GM23338 (cell line): ENCODE results near the gene RNF121. TPM values are rescaled to one million over a fixed set of nuclear protein-coding genes. Genes with fewer than 3 reads are reported as not detected.

Experiments
- ATAC-seq: fragments of 200-7000 bp; cut with Tn5 transposase; 3 replicates; pipeline ENCODE4 v1.9.1; 2020
- DNase-seq: peaks from one replicate; pipeline ENCODE4 v3.0.0-alpha.2; 2015; ENCODE audit warnings: low spot score
- H2AFZ ChIP-seq: fragments of 200-600 bp; sonication (generic); 2 replicates; pipeline ENCODE4 v1.8.0; 2016; ENCODE audit warnings: antibody characterized with exemption, mild to moderate bottlenecking, moderate library complexity
- H3F3A ChIP-seq: fragments of 200-600 bp; sonication (generic); replicated peaks from 2 replicates; pipeline ENCODE4 v1.8.0; 2017; ENCODE audit warnings: antibody characterized with exemption, mixed run types, low read depth
- H3K27ac ChIP-seq: fragments of 200-600 bp; sonication (generic); 2 replicates; pipeline ENCODE4 v1.6.1; 2016; ENCODE audit warnings: low read depth
- H3K27me3 ChIP-seq: fragments of 200-600 bp; sonication (generic); 2 replicates; pipeline ENCODE4 v1.8.0; 2016; ENCODE audit warnings: mild to moderate bottlenecking, mixed run types, moderate library complexity; ENCODE audit not compliant: insufficient read depth
- H3K36me3 ChIP-seq: fragments of 200-600 bp; sonication (generic); 2 replicates; pipeline ENCODE4 v1.8.0; 2016; ENCODE audit warnings: mild to moderate bottlenecking; ENCODE audit not compliant: insufficient read depth
- H3K4me1 ChIP-seq: fragments of 200-600 bp; sonication (generic); 2 replicates; pipeline ENCODE4 v1.8.0; 2016; ENCODE audit warnings: mild to moderate bottlenecking, moderate library complexity; ENCODE audit not compliant: insufficient read depth
- H3K4me2 ChIP-seq: fragments of 200-600 bp; sonication (generic); 2 replicates; pipeline ENCODE4 v1.7.1; 2017; ENCODE audit warnings: mixed run types
- H3K4me3 ChIP-seq: fragments of 200-600 bp; sonication (generic); 2 replicates; pipeline ENCODE4 v1.6.1; 2016; ENCODE audit warnings: mixed run types
- H3K79me2 ChIP-seq: fragments of 200-600 bp; sonication (generic); replicated peaks from 2 replicates; pipeline ENCODE4 v1.8.0; 2017; ENCODE audit warnings: mild to moderate bottlenecking; ENCODE audit not compliant: insufficient read depth
- H3K9me2 ChIP-seq: fragments of 200-600 bp; sonication (generic); 2 replicates; pipeline ENCODE4 v1.8.0; 2017; ENCODE audit not compliant: insufficient read depth
- H4K20me1 ChIP-seq: fragments of 200-600 bp; sonication (generic); replicated peaks from 2 replicates; pipeline ENCODE4 v1.8.0; 2017; ENCODE audit warnings: mild to moderate bottlenecking; ENCODE audit not compliant: insufficient read depth
- H3K27ac Mint-ChIP-seq: 2 replicates; pipeline ENCODE4 v1.8.0; 2020; ENCODE audit warnings: inconsistent platforms, mild to moderate bottlenecking, moderate library complexity, mixed read lengths
- H3K27me3 Mint-ChIP-seq: 3 replicates; pipeline ENCODE4 v1.8.0; 2022; ENCODE audit warnings: low read depth, mild to moderate bottlenecking, moderate library complexity, mixed read lengths, inconsistent platforms; ENCODE audit not compliant: insufficient read depth, poor library complexity
- H3K36me3 Mint-ChIP-seq: 3 replicates; pipeline ENCODE4 v1.8.0; 2021; ENCODE audit warnings: low read depth, mild to moderate bottlenecking, inconsistent platforms, moderate library complexity, mixed read lengths
- H3K4me1 Mint-ChIP-seq: 3 replicates; pipeline ENCODE4 v1.8.0; 2020; ENCODE audit warnings: mild to moderate bottlenecking, inconsistent platforms, mixed read lengths
- H3K4me3 Mint-ChIP-seq: 3 replicates; pipeline ENCODE4 v1.8.0; 2021; ENCODE audit warnings: moderate library complexity, mild to moderate bottlenecking, inconsistent platforms, mixed read lengths
- H3K9me3 Mint-ChIP-seq: 3 replicates; pipeline ENCODE4 v1.8.0; 2020; ENCODE audit warnings: moderate library complexity, mild to moderate bottlenecking, inconsistent platforms, mixed read lengths
- CREB1 ChIP-seq: fragments of 250-450 bp; sonication (Bioruptor Pico); IDR thresholded peaks from 2 replicates; pipeline ENCODE4 v1.5.0; 2020; ENCODE audit warnings: low read depth, mild to moderate bottlenecking, moderate library complexity
- ETS1 ChIP-seq: IDR thresholded peaks from 2 replicates; pipeline ENCODE4 v1.6.1; 2016; ENCODE audit warnings: antibody characterized with exemption
- EZH2 ChIP-seq: fragments of 200-600 bp; sonication (generic); IDR thresholded peaks from one replicate; pipeline ENCODE4 v1.8.0; 2017; ENCODE audit warnings: antibody characterized with exemption, mild to moderate bottlenecking, low read depth; ENCODE audit not compliant: unreplicated experiment
- POLR2AphosphoS5 ChIP-seq: IDR thresholded peaks from 2 replicates; pipeline ENCODE4 v1.6.1; 2016; ENCODE audit warnings: antibody characterized with exemption, low read depth
- REST ChIP-seq: IDR thresholded peaks from one replicate; pipeline ENCODE4 v1.6.1; 2018; ENCODE audit warnings: antibody characterized with exemption; ENCODE audit not compliant: unreplicated experiment
- STAT1 ChIP-seq: IDR thresholded peaks from one replicate; pipeline ENCODE4 v1.6.1; 2016; ENCODE audit warnings: antibody characterized with exemption; ENCODE audit not compliant: unreplicated experiment
- ZNF114 ChIP-seq: fragments of 250-450 bp; sonication (Bioruptor Pico); IDR thresholded peaks from 2 replicates; pipeline ENCODE4 v1.5.0; 2020; ENCODE audit warnings: mild to moderate bottlenecking, moderate library complexity
- ZNF462 ChIP-seq: fragments of 250-450 bp; sonication (Bioruptor Pico); IDR thresholded peaks from 2 replicates; pipeline ENCODE4 v1.5.0; 2020; ENCODE audit warnings: mild to moderate bottlenecking, moderate library complexity
- polyA plus RNA-seq: library from polyadenylated mRNA; unstranded; fragments of >200 nt; fragmentation: Nextera tagmentation; extraction: Ambion mirVana; gene quantifications from 2 replicates; pipeline ENCODE4 v1.2.1, GENCODE V29; 2016
- total RNA-seq: library from RNA; depleted of rRNA; stranded (reverse); fragments of >200 nt; shearing (Covaris generic); gene quantifications from 2 replicates; pipeline ENCODE4 v1.2.3, GENCODE V29; 2014

Gene RNF121
- total and polyA plus RNA-seq, 2 experiments from 2014 or later = 7.8 to 37.7 TPM

GRCh38 chr11:71914617-71915189 is 14.1 kb upstream of the RNF121 start:
- H3K4me3 ChIP-seq = no peak overlapping the region
- no peak for TF ChIP-seq ETS1
- no peak for TF ChIP-seq ZNF114 (CRISPR knock-in tag)
- no peaks in the 10 kb centered on the region for H3K79me2 ChIP-seq
- H3K4me1 ChIP-seq = no peaks in the 10 kb centered on the region
- peaks cover 15% of the 10 kb centered on the region; the same call in 1 of the 2 replicates for H3K36me3 ChIP-seq
- no peaks in the 10 kb centered on the region for H3F3A ChIP-seq
- H3K27ac Mint-ChIP-seq = no peak overlapping the region
- no peak for ATAC-seq
- DNase-seq = no peak
- H3K4me2 ChIP-seq = no peak overlapping the region
- H4K20me1 ChIP-seq = no peaks in the 10 kb centered on the region
- peaks cover 4% of the 10 kb centered on the region for H3K27me3 Mint-ChIP-seq
- H3K27me3 ChIP-seq = no peaks in the 10 kb centered on the region
- no peak overlapping the region for H2AFZ ChIP-seq
- H3K4me1 Mint-ChIP-seq = peaks cover 7% of the 10 kb centered on the region; the same call in 2 of the 3 replicates
- peaks cover 46% of the 10 kb centered on the region for H3K36me3 Mint-ChIP-seq
- H3K9me2 ChIP-seq = no peaks in the 10 kb centered on the region
- H3K27ac ChIP-seq = no peak overlapping the region
- no peaks in the 10 kb centered on the region for H3K9me3 Mint-ChIP-seq
- H3K4me3 Mint-ChIP-seq = no peak overlapping the region

- Histone ChIP-seq H4K20me1 (no peaks in the 10 kb centered on the region), H3K27ac (no peak overlapping the region), H3K79me2 (no peaks in the 10 kb centered on the region), H3K4me2 (no peak overlapping the region), H2AFZ (no peak overlapping the region), H3K4me3 (no peak overlapping the region), H3K9me2 (no peaks in the 10 kb centered on the region), H3K27me3 (no peaks in the 10 kb centered on the region), H3K36me3 (peaks cover 15% of the 10 kb centered on the region; the same call in 1 of the 2 replicates), H3K4me1 (no peaks in the 10 kb centered on the region), H3F3A (no peaks in the 10 kb centered on the region)
- Mint-ChIP-seq H3K4me3 (no peak overlapping the region), H3K27me3 (peaks cover 7% of the 10 kb centered on the region), H3K36me3 (peaks cover 34% of the 10 kb centered on the region), H3K9me3 (no peaks in the 10 kb centered on the region), H3K4me1 (no peaks in the 10 kb centered on the region), H3K27ac (no peak overlapping the region)
- DNase-seq = no peak
- no peak for ATAC-seq
- TF ChIP-seq STAT1 (no peak), EZH2 (no peak), ZNF114 (CRISPR knock-in tag) (no peak), POLR2AphosphoS5 (no peak), CREB1 (CRISPR knock-in tag) (no peak), REST (no peak), ZNF462 (CRISPR knock-in tag) (no peak)
These were observed 11.2 kb upstream of the RNF121 start for GRCh38 chr11:71917646-71918140.
